HG03432 (cell line): ENCODE data around the gene ACSF2.

Experiments
- ATAC-seq: cut with Tn5 transposase; IDR thresholded peaks from one replicate; pipeline ENCODE4 v1.9.1; 2021; ENCODE audit warnings: mild to moderate bottlenecking, moderate library complexity; ENCODE audit not compliant: unreplicated experiment

ACSF2 gene

DNA sequence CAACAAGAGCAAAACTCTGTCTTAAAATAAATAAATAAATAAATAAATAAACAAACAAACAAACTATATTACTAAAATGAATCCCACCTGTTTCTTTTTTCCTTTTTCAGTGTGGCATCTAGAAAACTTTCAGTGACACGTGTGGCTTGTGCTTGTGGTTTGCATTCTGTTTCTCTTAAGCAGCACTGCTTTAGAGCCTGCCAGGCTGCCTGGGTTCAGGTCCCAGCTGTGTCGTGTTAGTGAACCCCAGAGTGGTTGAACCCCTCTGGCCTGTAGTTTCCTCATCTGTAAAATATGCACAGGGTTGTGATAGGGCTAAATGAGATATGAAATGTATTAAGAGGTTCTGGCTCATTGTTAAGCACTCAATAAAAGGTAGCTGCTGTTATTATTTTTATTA, 94.5 kb downstream of the ACSF2 start:
- ATAC-seq: no peak

DNA sequence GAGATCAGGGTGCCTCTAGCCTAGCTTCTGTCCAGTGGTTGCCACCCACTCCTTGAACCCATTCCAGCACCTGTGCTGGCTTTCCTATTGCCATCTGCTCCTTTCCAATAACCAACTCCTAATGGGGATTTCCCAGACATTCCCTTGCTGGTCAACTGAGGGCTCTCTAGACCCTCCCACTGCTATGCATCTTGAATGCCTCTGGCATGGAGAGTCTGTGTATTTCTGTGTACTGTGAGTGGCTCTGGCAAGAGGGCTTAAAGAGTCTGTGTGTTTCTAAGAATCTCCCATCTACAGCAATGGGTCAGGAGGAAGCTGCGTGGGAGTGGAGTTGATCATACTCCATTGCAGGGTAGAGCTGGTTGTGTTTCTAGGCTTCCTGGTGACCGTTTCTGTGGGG, 95.5 kb downstream of the ACSF2 start:
- ATAC-seq: no peak

DNA sequence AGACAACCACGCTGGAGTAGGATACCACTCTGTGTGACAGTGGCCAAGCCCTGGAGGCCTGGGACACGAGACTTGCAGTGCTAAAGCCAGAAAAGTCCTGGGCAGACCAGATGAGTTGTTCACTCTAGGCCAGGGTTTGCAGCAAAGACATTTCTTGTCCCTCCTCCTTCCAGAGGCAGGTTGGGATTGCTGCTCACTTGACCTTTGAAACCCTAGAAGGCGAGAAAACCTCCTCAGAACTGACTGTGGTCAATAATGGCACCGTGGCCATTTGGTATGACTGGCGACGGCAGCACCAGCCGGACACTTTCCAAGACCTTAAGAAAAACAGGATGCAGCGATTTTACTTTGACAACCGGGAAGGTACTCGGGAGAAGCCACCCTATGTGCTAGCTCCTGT, 96.7 kb downstream of the ACSF2 start:
- no peak for ATAC-seq

DNA sequence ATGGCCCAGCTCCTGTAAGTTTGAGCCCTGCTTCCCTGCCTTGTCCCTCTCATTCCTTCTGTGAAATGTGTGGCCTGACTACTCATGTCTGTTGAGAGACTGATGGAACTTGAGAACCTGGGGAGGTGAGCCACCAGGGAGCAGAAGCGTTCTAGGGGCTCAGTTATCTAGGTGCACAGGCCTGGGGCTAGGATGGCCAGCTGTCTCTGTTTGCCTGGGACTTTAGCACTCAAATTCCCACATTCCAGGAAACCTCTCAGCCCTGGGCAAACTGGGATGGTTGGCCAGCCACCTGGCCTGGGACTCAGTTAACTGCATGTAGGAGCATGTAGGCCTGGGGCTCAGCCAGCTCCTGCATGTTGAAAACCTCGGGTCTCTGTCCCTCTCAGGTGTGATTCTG, 97.2 kb downstream of the ACSF2 start:
- ATAC-seq: no peak
